Prostate gland (tissue), 2 donors: ENCODE measurements around the gene PLSCR3. TPM values are rescaled to one million over a fixed set of nuclear protein-coding genes. Genes with fewer than 3 reads are reported as not detected.

Source experiments
- DNase-seq: peaks from one replicate; pipeline ENCODE4 v3.0.0-alpha.2; 2019; ENCODE audit warnings: low spot score
- H3K27ac ChIP-seq, 2 donors: fragments of 200-600 bp; sonication (generic); 2 replicates each; pipeline ENCODE4 v1.5.1; 2017 to 2019
- H3K27me3 ChIP-seq: fragments of 200-600 bp; sonication (generic); replicated peaks from 2 replicates; pipeline ENCODE4 v1.5.1; 2019; ENCODE audit not compliant: insufficient read depth
- H3K36me3 ChIP-seq, 2 donors: fragments of 200-600 bp; sonication (generic); 1 replicate in 1 of 2; 2 replicates in 1 of 2; pipeline versions ENCODE4 v1.5.1 to v1.8.1; 2017 to 2019
- H3K4me1 ChIP-seq: fragments of 200-600 bp; sonication (generic); replicated peaks from 2 replicates; pipeline ENCODE4 v1.5.1; 2019
- H3K4me3 ChIP-seq, 2 donors: fragments of 200-600 bp; sonication (generic); 2 replicates each; pipeline ENCODE4 v1.5.1; 2017 to 2019
- H3K9me3 ChIP-seq: fragments of 200-600 bp; sonication (generic); 2 replicates; pipeline ENCODE4 v1.5.1; 2017
- POLR2A ChIP-seq: fragments of 450-650 bp; IDR thresholded peaks from one replicate; pipeline ENCODE4 v1.6.1; 2016; ENCODE audit warnings: antibody characterized with exemption, mild to moderate bottlenecking
- POLR2AphosphoS5 ChIP-seq: sonication (generic); formaldehyde crosslinking; IDR thresholded peaks from one replicate; pipeline ENCODE4 v1.6.1; 2017; ENCODE audit warnings: antibody characterized with exemption
- WGBS: methylation state at CpG from one replicate; pipeline ENCODE4 v1.1.5; 2018; 5-methylcytosine and 5-hydroxymethylcytosine counted together
- intact Hi-C: fragments of 100-400 bp; cut with DNase I; formaldehyde crosslinking; loops from one replicate; pipeline ENCODE4 v1.14.2; 2022
- total RNA-seq, 2 donors: library from RNA; depleted of rRNA; stranded (reverse); fragments of >200 nt; gene quantifications; one replicate each; pipeline ENCODE4 v1.1.0, GENCODE V29; 2016
- TF ChIP-seq, protein P1 (sequence below), 4 experiments: fragments of 200-600 bp in 2 of 4; fragments of 450-650 bp in 2 of 4; sonication (generic) in 2 of 4; IDR thresholded peaks; 1 replicate in 3 of 4; 2 replicates in 1 of 4; pipeline ENCODE4 v1.5.1; 2016 to 2019; ENCODE audit warnings: antibody characterized with exemption in 4 of 4, mild to moderate bottlenecking in 2 of 4, moderate library complexity in 2 of 4

PLSCR3 gene
- total RNA-seq, 2 donors from 2014 or later = 25.8 to 26.4 TPM

DNA sequence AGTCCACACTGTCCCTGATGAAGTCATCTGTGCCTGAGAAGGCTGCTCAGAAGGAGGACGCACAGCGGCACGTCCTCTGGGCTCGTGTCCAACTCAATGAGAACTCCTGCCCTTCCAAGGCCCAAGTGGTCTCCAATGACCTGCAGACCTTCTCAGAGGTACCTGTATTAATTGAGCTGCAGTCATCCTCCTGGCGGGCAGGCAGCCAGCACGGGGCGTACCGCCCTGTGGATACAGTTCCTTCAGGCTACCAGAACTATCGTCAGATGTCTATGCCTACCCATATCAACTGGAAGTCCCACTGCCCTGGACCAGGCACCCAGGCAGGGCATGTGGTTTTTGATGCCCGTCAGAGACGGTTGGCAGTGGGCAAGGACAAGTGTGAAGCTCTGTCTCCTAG, 38.0 kb upstream of the PLSCR3 start:
- intact Hi-C loops = no loop called here
- no peak for DNase-seq
- Histone ChIP-seq H3K4me1 (peaks cover 6% of the 10 kb centered on the region), H3K9me3 (no peaks in the 10 kb centered on the region), H3K4me3 (no peak overlapping the region), H3K27ac (no peak overlapping the region), H3K27me3 (no peaks in the 10 kb centered on the region), H3K36me3 (no peaks in the 10 kb centered on the region)
- WGBS = 94% methylated on average over 11 of the region's 11 CpGs
- TF ChIP-seq POLR2AphosphoS5 = no peak
- no peak for TF ChIP-seq POLR2A
- TF ChIP-seq, protein P1, sequence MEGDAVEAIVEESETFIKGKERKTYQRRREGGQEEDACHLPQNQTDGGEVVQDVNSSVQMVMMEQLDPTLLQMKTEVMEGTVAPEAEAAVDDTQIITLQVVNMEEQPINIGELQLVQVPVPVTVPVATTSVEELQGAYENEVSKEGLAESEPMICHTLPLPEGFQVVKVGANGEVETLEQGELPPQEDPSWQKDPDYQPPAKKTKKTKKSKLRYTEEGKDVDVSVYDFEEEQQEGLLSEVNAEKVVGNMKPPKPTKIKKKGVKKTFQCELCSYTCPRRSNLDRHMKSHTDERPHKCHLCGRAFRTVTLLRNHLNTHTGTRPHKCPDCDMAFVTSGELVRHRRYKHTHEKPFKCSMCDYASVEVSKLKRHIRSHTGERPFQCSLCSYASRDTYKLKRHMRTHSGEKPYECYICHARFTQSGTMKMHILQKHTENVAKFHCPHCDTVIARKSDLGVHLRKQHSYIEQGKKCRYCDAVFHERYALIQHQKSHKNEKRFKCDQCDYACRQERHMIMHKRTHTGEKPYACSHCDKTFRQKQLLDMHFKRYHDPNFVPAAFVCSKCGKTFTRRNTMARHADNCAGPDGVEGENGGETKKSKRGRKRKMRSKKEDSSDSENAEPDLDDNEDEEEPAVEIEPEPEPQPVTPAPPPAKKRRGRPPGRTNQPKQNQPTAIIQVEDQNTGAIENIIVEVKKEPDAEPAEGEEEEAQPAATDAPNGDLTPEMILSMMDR (IDR thresholded peaks at IDR 0.05) = no peak

DNA sequence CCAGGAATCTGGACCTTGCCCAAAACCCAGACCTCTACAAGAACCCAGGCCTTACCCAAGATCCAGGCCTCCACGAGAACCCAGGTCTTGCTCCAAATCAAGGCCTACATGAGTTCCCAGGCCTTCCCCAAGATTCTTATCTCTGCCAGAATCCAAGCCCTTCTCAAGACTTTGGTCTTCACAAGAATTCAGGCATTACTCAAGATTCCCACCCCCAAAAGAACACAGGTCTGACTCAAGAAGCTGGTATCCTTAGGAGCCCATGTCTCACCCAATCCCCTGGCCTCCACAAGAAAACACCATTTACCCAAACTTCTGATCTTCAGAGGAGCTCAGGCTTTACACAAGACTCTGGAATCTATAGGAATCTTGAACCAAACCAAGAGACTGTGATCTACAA, 36.9 kb upstream of the PLSCR3 start:
- Histone ChIP-seq H3K27me3 (no peaks in the 10 kb centered on the region), H3K4me1 (peaks cover 6% of the 10 kb centered on the region), H3K27ac (no peak overlapping the region), H3K4me3 (no peak overlapping the region), H3K9me3 (no peaks in the 10 kb centered on the region), H3K36me3 (no peaks in the 10 kb centered on the region)
- no peak for DNase-seq
- 96% methylated on average over 1 of the region's 1 CpG for WGBS
- no peak for TF ChIP-seq POLR2A
- TF ChIP-seq POLR2AphosphoS5 = no peak
- TF ChIP-seq, protein P1 (IDR thresholded peaks at IDR 0.05) = no peak
- intact Hi-C loops = no loop called here

DNA sequence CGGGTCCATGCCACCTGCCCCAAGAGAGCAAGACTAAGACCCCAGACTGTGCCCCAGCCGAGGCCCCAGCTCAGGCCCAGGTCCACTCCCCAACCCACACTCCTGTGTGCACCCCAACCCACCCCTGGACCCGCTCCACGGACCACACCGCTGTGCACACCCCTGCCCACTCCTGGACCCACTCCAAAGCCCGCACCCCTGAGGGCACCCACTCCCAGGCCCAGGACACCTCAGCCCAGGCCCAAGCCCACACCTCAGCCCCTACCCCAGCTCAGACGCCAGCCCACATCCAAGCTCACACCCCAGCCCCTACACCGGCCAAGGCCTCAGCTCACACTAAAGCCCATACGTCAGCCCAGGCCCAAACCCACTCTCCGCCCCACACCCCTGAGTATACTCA, 35.4 kb upstream of the PLSCR3 start:
- intact Hi-C loops = no loop called here
- 93% methylated on average over 10 of the region's 10 CpGs for WGBS
- Histone ChIP-seq H3K9me3 (no peaks in the 10 kb centered on the region), H3K27me3 (no peaks in the 10 kb centered on the region), H3K4me3 (no peak overlapping the region), H3K36me3 (no peaks in the 10 kb centered on the region), H3K4me1 (no peaks in the 10 kb centered on the region), H3K27ac (no peak overlapping the region)
- TF ChIP-seq POLR2AphosphoS5 (no peak), POLR2A (no peak)
- TF ChIP-seq, protein P1 (IDR thresholded peaks at IDR 0.05) = no peak
- DNase-seq = no peak

DNA sequence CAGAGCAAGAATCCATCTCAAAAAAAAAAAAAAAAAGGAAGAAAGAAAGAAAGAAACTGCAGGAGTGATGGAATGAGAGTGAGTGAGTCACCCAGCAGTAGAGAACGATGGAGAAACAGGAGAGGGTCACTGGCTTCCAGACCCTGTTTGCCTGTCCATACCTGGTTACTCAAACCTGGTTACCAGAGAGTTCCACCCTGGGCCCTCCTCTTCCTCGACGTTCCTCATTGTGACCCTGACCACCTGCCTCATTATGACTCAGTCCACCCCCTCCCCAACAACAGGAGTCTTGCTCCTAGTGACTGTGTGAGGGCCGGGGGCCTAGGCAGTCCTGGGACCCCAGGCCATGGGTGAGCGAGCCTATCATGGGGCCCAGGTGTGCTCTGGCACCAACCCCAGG, 34.2 kb upstream of the PLSCR3 start, which contains the start of gene SPEM3:
Gene SPEM3, plus strand, starts transcription at position 301 of the 400 bp plus-strand sequence. Its CDS starts 46 bp downstream, at position 347.
- intact Hi-C loops = no loop called here
- Histone ChIP-seq H3K27me3 (no peaks in the 10 kb centered on the region), H3K4me1 (no peaks in the 10 kb centered on the region), H3K9me3 (no peaks in the 10 kb centered on the region), H3K36me3 (no peaks in the 10 kb centered on the region), H3K27ac (no peak within 1 kb of the TSS), H3K4me3 (no peak within 1 kb of the TSS)
- TF ChIP-seq POLR2A (no peak), POLR2AphosphoS5 (no peak)
- TF ChIP-seq, protein P1 (IDR thresholded peaks at IDR 0.05) = no peak
- no peak for DNase-seq
- 63% methylated on average over 5 of the region's 5 CpGs for WGBS

GRCh38 chr17:7427549-7427948, 33.2 kb upstream of the PLSCR3 start:
- 93% methylated on average over 7 of the region's 7 CpGs for WGBS
- H3K4me3 ChIP-seq = no peak overlapping the region
- no peaks in the 10 kb centered on the region for H3K27me3 ChIP-seq
- no peak overlapping the region for H3K27ac ChIP-seq
- intact Hi-C loops = no loop called here
- H3K9me3 ChIP-seq = no peaks in the 10 kb centered on the region
- H3K36me3 ChIP-seq = no peaks in the 10 kb centered on the region
- DNase-seq = no peak
- H3K4me1 ChIP-seq = no peaks in the 10 kb centered on the region
- TF ChIP-seq POLR2AphosphoS5 = no peak
- no peak for TF ChIP-seq POLR2A
- TF ChIP-seq, protein P1 (IDR thresholded peaks at IDR 0.05) = no peak
